ENCODE measurements around the gene TRIM69.
"Not testable (repeated sequence)": the region's sequence is repeated elsewhere in the genome, so short reads cannot be mapped to it uniquely, and the experiment has no call there.

The TRIM69 gene

DNA sequence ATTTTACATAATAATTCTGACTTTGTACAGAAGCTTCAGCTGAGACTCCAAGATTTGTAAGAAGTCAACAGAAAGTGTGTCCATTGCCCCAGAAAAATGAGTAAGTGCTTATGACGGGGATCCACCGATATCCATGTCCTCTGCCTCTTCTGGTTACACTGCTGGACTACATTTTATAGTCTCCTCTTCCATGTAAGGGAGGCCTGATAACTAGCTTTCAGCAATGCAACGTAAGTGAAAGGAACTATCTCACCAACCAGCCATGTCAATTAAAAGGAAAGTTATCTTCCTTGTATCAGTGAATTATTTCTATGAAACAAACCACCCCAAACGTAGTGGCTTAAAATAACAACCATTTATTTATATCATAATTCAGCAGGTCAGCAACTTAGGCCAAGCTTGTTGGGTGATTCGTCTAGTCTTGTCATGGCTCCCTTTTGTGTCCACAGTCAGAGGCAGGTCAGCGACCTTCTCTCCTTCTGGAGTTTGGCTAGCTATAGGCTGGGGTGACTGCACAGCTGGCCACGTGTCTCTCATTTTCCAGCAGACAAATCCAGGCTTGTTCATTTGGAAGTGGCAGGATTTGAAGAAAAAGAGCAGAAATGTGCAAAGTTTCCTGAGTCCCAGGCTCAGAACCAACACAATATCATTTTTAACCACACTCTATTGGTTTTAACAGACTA lies 44.9 kb downstream of the TRIM69 start:
- no peaks in the 10 kb centered on the region for H3K9me3 ChIP-seq (ENCODE audit: control insufficient read depth, low read length)
- 92 to 95% methylated on average over 7 of the region's 7 CpGs for WGBS, 2 experiments
- H3K4me1 ChIP-seq (ENCODE audit: control insufficient read depth, insufficient read depth, low read length), result no peaks in the 10 kb centered on the region
- no peak overlapping the region for H3K4me3 ChIP-seq (ENCODE audit: insufficient read depth, low read depth, low read length)
- H3K27ac ChIP-seq (ENCODE audit: insufficient read depth, low read depth, low read length, poor library complexity, severe bottlenecking), result no peak overlapping the region
- no peaks in the 10 kb centered on the region for H3K27me3 ChIP-seq (ENCODE audit: control insufficient read depth, insufficient read depth, low read length, poor library complexity, severe bottlenecking)
- no peaks in the 10 kb centered on the region for H3K36me3 ChIP-seq (ENCODE audit: control insufficient read depth, insufficient read depth, low read length)

DNA sequence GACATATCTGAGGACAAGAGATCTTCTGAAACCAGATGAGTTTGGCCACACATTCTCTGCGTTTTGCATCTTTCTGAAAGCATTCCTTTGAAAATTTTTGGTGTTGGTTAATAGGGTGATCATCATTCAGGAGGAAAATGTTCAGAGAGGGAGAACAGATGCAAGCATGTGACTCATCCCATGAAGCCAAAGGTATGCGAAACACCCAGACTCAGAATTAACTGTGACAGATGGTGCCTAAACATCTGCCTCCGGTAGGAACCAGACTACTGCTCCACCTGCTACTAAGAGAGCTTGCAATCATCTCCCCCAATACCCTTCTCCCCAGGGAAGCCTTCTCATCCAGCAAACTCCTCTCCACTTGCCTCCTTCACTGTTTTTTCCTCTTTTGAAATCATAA lies 46.2 kb downstream of the TRIM69 start:
- no peak overlapping the region for H3K4me3 ChIP-seq (ENCODE audit: insufficient read depth, low read depth, low read length)
- H3K36me3 ChIP-seq (ENCODE audit: control insufficient read depth, insufficient read depth, low read length), result no peaks in the 10 kb centered on the region
- H3K9me3 ChIP-seq (ENCODE audit: control insufficient read depth, low read length), result no peaks in the 10 kb centered on the region
- WGBS, 2 experiments, result 91% methylated on average over 3 of the region's 3 CpGs
- no peaks in the 10 kb centered on the region for H3K27me3 ChIP-seq (ENCODE audit: control insufficient read depth, insufficient read depth, low read length, poor library complexity, severe bottlenecking)
- H3K4me1 ChIP-seq (ENCODE audit: control insufficient read depth, insufficient read depth, low read length), result no peaks in the 10 kb centered on the region
- H3K27ac ChIP-seq (ENCODE audit: insufficient read depth, low read depth, low read length, poor library complexity, severe bottlenecking), result no peak overlapping the region

- H3K4me3 ChIP-seq (ENCODE audit: insufficient read depth, low read depth, low read length), result not testable (repeated sequence)
Observed at GRCh38 chr15:44784918-44785274, 48.6 kb downstream of the TRIM69 start.

GRCh38 chr15:44788748-44789147 lies 52.4 kb downstream of the TRIM69 start:
- no peaks in the 10 kb centered on the region for H3K36me3 ChIP-seq (ENCODE audit: control insufficient read depth, insufficient read depth, low read length)
- no peaks in the 10 kb centered on the region for H3K9me3 ChIP-seq (ENCODE audit: control insufficient read depth, low read length)
- H3K4me3 ChIP-seq (ENCODE audit: insufficient read depth, low read depth, low read length), result no peak overlapping the region
- no peak overlapping the region for H3K27ac ChIP-seq (ENCODE audit: insufficient read depth, low read depth, low read length, poor library complexity, severe bottlenecking)
- H3K4me1 ChIP-seq (ENCODE audit: control insufficient read depth, insufficient read depth, low read length), result no peaks in the 10 kb centered on the region
- 88 to 89% methylated on average over 7 to 8 of the region's 8 CpGs for WGBS, 2 experiments
- H3K27me3 ChIP-seq (ENCODE audit: control insufficient read depth, insufficient read depth, low read length, poor library complexity, severe bottlenecking), result no peaks in the 10 kb centered on the region

More at GRCh38 chr15:44784918-44785274, 48.6 kb downstream of the TRIM69 start:
- H3K27me3 ChIP-seq (ENCODE audit: control insufficient read depth, insufficient read depth, low read length, poor library complexity, severe bottlenecking); H3K36me3 ChIP-seq (ENCODE audit: control insufficient read depth, insufficient read depth, low read length); H3K9me3 ChIP-seq (ENCODE audit: control insufficient read depth, low read length); H3K4me1 ChIP-seq (ENCODE audit: control insufficient read depth, insufficient read depth, low read length); H3K27ac ChIP-seq (ENCODE audit: insufficient read depth, low read depth, low read length, poor library complexity, severe bottlenecking): not testable (repeated sequence)
- 74 to 96% methylated on average over 4 to 5 of the region's 5 CpGs for WGBS, 2 experiments

DNA sequence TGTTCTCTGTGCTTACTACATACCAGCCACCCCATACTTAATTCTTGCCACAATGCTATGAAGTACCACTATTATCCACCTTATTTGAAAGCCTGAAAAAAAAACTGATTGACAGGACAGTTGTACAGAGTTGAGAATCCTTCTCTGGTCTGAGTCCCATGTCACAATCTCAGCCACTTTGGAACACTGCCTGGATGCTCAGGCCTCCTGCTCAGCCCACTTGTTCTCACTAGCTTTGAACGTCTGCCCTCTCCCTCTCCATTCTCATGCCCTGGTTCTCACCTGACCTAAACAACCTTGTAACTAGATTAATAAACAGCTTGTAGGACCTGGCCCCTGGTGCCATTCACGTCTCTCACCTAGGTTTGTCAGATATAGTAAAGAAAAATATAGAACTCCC lies 53.9 kb downstream of the TRIM69 start:
- Histone ChIP-seq H3K4me1 (ENCODE audit: control insufficient read depth, insufficient read depth, low read length) (no peaks in the 10 kb centered on the region), H3K27me3 (ENCODE audit: control insufficient read depth, insufficient read depth, low read length, poor library complexity, severe bottlenecking) (no peaks in the 10 kb centered on the region), H3K36me3 (ENCODE audit: control insufficient read depth, insufficient read depth, low read length) (no peaks in the 10 kb centered on the region), H3K27ac (ENCODE audit: insufficient read depth, low read depth, low read length, poor library complexity, severe bottlenecking) (no peak overlapping the region), H3K4me3 (ENCODE audit: insufficient read depth, low read depth, low read length) (no peak overlapping the region), H3K9me3 (ENCODE audit: control insufficient read depth, low read length) (no peaks in the 10 kb centered on the region)
- 72 to 84% methylated on average over 1 to 2 of the region's 2 CpGs for WGBS, 2 experiments

DNA sequence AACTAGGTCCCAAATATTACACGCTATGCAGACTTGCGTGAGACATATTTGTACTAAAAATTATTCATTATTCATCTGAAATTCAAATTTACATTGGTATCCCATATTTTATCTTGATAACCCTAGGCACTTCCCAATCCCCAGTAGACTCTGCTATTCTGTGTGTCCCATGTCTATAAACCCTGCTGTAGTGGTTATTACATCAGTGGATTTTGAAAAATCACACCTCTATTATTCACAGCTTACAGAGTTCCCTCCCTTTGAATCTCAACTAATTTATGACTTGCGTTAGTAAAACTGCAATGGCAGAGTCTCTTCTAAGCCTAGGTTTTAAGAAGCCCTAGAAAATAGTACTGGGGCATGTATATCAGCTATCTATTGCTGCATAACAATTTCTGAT lies 54.3 kb downstream of the TRIM69 start:
- Histone ChIP-seq H3K27me3 (ENCODE audit: control insufficient read depth, insufficient read depth, low read length, poor library complexity, severe bottlenecking) (no peaks in the 10 kb centered on the region), H3K36me3 (ENCODE audit: control insufficient read depth, insufficient read depth, low read length) (no peaks in the 10 kb centered on the region), H3K9me3 (ENCODE audit: control insufficient read depth, low read length) (no peaks in the 10 kb centered on the region), H3K4me3 (ENCODE audit: insufficient read depth, low read depth, low read length) (no peak overlapping the region), H3K27ac (ENCODE audit: insufficient read depth, low read depth, low read length, poor library complexity, severe bottlenecking) (no peak overlapping the region), H3K4me1 (ENCODE audit: control insufficient read depth, insufficient read depth, low read length) (no peaks in the 10 kb centered on the region)
- WGBS, 2 experiments, result 73 to 90% methylated on average over 1 to 3 of the region's 3 CpGs

GRCh38 chr15:44792715-44793114 lies 56.4 kb downstream of the TRIM69 start:
- Histone ChIP-seq H3K9me3 (ENCODE audit: control insufficient read depth, low read length) (no peaks in the 10 kb centered on the region), H3K36me3 (ENCODE audit: control insufficient read depth, insufficient read depth, low read length) (no peaks in the 10 kb centered on the region), H3K4me3 (ENCODE audit: insufficient read depth, low read depth, low read length) (no peak overlapping the region), H3K4me1 (ENCODE audit: control insufficient read depth, insufficient read depth, low read length) (no peaks in the 10 kb centered on the region), H3K27ac (ENCODE audit: insufficient read depth, low read depth, low read length, poor library complexity, severe bottlenecking) (no peak overlapping the region), H3K27me3 (ENCODE audit: control insufficient read depth, insufficient read depth, low read length, poor library complexity, severe bottlenecking) (no peaks in the 10 kb centered on the region)
- 75 to 92% methylated on average over 1 of the region's 1 CpG for WGBS, 2 experiments

DNA sequence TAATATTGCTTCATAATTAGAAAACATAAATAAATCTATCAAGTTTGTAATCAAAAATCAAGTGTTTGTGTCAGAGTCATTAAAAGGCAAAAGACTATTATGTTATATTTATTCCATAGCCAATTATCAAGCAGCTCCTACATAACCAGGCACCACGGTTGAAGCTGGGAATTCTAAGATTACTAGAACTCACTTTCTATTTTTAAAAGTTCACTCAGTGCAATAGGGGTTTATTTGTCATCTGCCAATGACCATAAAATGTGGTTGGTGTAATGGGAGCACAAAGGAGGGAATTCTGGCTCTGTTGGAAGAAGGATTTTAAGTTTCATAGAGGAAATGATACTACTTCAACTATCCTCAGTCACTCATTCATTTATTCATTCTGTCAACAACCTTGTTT lies 57.7 kb downstream of the TRIM69 start:
- no peaks in the 10 kb centered on the region for H3K27me3 ChIP-seq (ENCODE audit: control insufficient read depth, insufficient read depth, low read length, poor library complexity, severe bottlenecking)
- 100% methylated on average over 1 of the region's 1 CpG; no CpG with 5 or more reads in 1 of the 2 experiments for WGBS, 2 experiments
- no peaks in the 10 kb centered on the region for H3K36me3 ChIP-seq (ENCODE audit: control insufficient read depth, insufficient read depth, low read length)

DNA sequence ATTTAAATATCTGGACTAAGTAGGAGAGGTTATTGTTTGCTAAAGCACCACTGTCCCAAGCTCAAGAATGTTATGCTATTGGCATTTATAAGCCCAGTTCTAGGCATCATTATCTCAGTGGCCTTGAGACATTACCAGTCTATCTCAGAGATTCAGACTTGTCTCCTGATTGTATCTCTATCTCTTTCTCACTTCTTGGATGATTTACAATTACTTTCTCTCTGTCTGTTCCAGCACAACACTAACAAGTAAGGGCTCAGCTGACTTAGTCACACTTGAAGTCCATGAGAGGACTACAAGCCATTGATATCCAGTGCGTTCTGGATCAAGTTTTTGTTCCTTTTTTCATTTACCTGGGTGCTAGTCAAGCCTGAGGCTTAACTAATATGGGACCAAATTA lies 60.2 kb downstream of the TRIM69 start:
- WGBS, 2 experiments, result 84 to 87% methylated on average over 1 of the region's 1 CpG
- H3K27me3 ChIP-seq (ENCODE audit: control insufficient read depth, insufficient read depth, low read length, poor library complexity, severe bottlenecking), result no peaks in the 10 kb centered on the region
- no peaks in the 10 kb centered on the region for H3K4me1 ChIP-seq (ENCODE audit: control insufficient read depth, insufficient read depth, low read length)
- H3K4me3 ChIP-seq (ENCODE audit: insufficient read depth, low read depth, low read length), result no peak overlapping the region
- H3K27ac ChIP-seq (ENCODE audit: insufficient read depth, low read depth, low read length, poor library complexity, severe bottlenecking), result no peak overlapping the region
- H3K9me3 ChIP-seq (ENCODE audit: control insufficient read depth, low read length), result no peaks in the 10 kb centered on the region
- no peaks in the 10 kb centered on the region for H3K36me3 ChIP-seq (ENCODE audit: control insufficient read depth, insufficient read depth, low read length)

More for the DNA sequence above, 57.7 kb downstream of the TRIM69 start:
- H3K9me3 ChIP-seq (ENCODE audit: control insufficient read depth, low read length), result no peaks in the 10 kb centered on the region
- no peaks in the 10 kb centered on the region for H3K4me1 ChIP-seq (ENCODE audit: control insufficient read depth, insufficient read depth, low read length)
- no peak overlapping the region for H3K27ac ChIP-seq (ENCODE audit: insufficient read depth, low read depth, low read length, poor library complexity, severe bottlenecking)
- no peak overlapping the region for H3K4me3 ChIP-seq (ENCODE audit: insufficient read depth, low read depth, low read length)

GRCh38 chr15:44798826-44799225 lies 62.5 kb downstream of the TRIM69 start:
- H3K4me3 ChIP-seq (ENCODE audit: insufficient read depth, low read depth, low read length), result no peak overlapping the region
- no peaks in the 10 kb centered on the region for H3K4me1 ChIP-seq (ENCODE audit: control insufficient read depth, insufficient read depth, low read length)
- whole genome bisulfite sequencing, 2 experiments, result 60 to 72% methylated on average over 3 of the region's 3 CpGs
- H3K9me3 ChIP-seq (ENCODE audit: control insufficient read depth, low read length), result no peaks in the 10 kb centered on the region
- no peaks in the 10 kb centered on the region for H3K27me3 ChIP-seq (ENCODE audit: control insufficient read depth, insufficient read depth, low read length, poor library complexity, severe bottlenecking)
- no peak overlapping the region for H3K27ac ChIP-seq (ENCODE audit: insufficient read depth, low read depth, low read length, poor library complexity, severe bottlenecking)
- H3K36me3 ChIP-seq (ENCODE audit: control insufficient read depth, insufficient read depth, low read length), result no peaks in the 10 kb centered on the region

GRCh38 chr15:44801364-44801763 lies 65.0 kb downstream of the TRIM69 start:
- H3K36me3 ChIP-seq (ENCODE audit: control insufficient read depth, insufficient read depth, low read length), result no peaks in the 10 kb centered on the region
- no peak overlapping the region for H3K4me3 ChIP-seq (ENCODE audit: insufficient read depth, low read depth, low read length)
- 92 to 96% methylated on average over 4 to 5 of the region's 5 CpGs for WGBS, 2 experiments
- no peaks in the 10 kb centered on the region for H3K9me3 ChIP-seq (ENCODE audit: control insufficient read depth, low read length)
- no peaks in the 10 kb centered on the region for H3K4me1 ChIP-seq (ENCODE audit: control insufficient read depth, insufficient read depth, low read length)
- H3K27ac ChIP-seq (ENCODE audit: insufficient read depth, low read depth, low read length, poor library complexity, severe bottlenecking), result no peak overlapping the region
- no peaks in the 10 kb centered on the region for H3K27me3 ChIP-seq (ENCODE audit: control insufficient read depth, insufficient read depth, low read length, poor library complexity, severe bottlenecking)

Data from ectodermal cell (in vitro differentiated cells).